Measurements from ENCODE around the gene TOPAZ1.
"Not testable (repeated sequence)": the region's sequence is repeated elsewhere in the genome, so short reads cannot be mapped to it uniquely, and the experiment has no call there.

The TOPAZ1 gene

GRCh38 chr3:44330444-44330843, 88.8 kb downstream of the TOPAZ1 start:
- no peak for DNase-seq (ENCODE audit: low spot score)

- DNase-seq (ENCODE audit: low spot score) = no peak
Observed at GRCh38 chr3:44334326-44334725, 92.6 kb downstream of the TOPAZ1 start.

GRCh38 chr3:44337248-44337785, 95.6 kb downstream of the TOPAZ1 start:
- peak; percentile 21 for DNase-seq (ENCODE audit: low spot score)

- peak; percentile 93 for DNase-seq (ENCODE audit: low spot score)
Observed at GRCh38 chr3:44338010-44338827, 96.5 kb downstream of the TOPAZ1 start, which contains the start of gene TCAIM. Gene TCAIM, plus strand, starts transcription at chr3:44338766. Its CDS starts 16,017 bp downstream, at chr3:44354783.

- no peak for DNase-seq (ENCODE audit: low spot score)
Observed at GRCh38 chr3:44338828-44339127, 97.1 kb downstream of the TOPAZ1 start.

GRCh38 chr3:44339181-44340057, 97.7 kb downstream of the TOPAZ1 start:
- DNase-seq (ENCODE audit: low spot score) = no peak

GRCh38 chr3:44340058-44340395, 98.3 kb downstream of the TOPAZ1 start:
- peak; percentile 12 for DNase-seq (ENCODE audit: low spot score)

- DNase-seq (ENCODE audit: low spot score) = no peak
Observed at GRCh38 chr3:44342176-44342790, 100.6 kb downstream of the TOPAZ1 start.

- DNase-seq (ENCODE audit: low spot score) = no peak
Observed at GRCh38 chr3:44343421-44343820, 101.7 kb downstream of the TOPAZ1 start.

GRCh38 chr3:44346590-44346989, 104.9 kb downstream of the TOPAZ1 start:
- DNase-seq (ENCODE audit: low spot score) = not testable (repeated sequence)

GRCh38 chr3:44348993-44349392, 107.3 kb downstream of the TOPAZ1 start:
- no peak for DNase-seq (ENCODE audit: low spot score)

- no peak for DNase-seq (ENCODE audit: low spot score)
Observed at GRCh38 chr3:44353355-44353924, 111.8 kb downstream of the TOPAZ1 start.

GRCh38 chr3:44355362-44356033, 113.8 kb downstream of the TOPAZ1 start:
- no peak for DNase-seq (ENCODE audit: low spot score)

GRCh38 chr3:44359146-44359751, 117.6 kb downstream of the TOPAZ1 start:
- DNase-seq (ENCODE audit: low spot score) = no peak

- no peak for DNase-seq (ENCODE audit: low spot score)
Observed at GRCh38 chr3:44363591-44363990, 121.9 kb downstream of the TOPAZ1 start.

- no peak for DNase-seq (ENCODE audit: low spot score)
Observed at GRCh38 chr3:44365952-44366351, 124.3 kb downstream of the TOPAZ1 start.

GRCh38 chr3:44375450-44375849, 133.8 kb downstream of the TOPAZ1 start:
- DNase-seq (ENCODE audit: low spot score) = no peak

Measured in pons (tissue), 1 donor.